GM21528 (cell line): ENCODE results near the gene ATE1.
"Not testable (repeated sequence)": the region's sequence is repeated elsewhere in the genome, so short reads cannot be mapped to it uniquely, and the experiment has no call there.

Source experiments
- ATAC-seq: cut with Tn5 transposase; IDR thresholded peaks from one replicate; pipeline ENCODE4 v1.9.1; 2021; ENCODE audit warnings: mild to moderate bottlenecking, moderate library complexity; ENCODE audit not compliant: unreplicated experiment, low FRiP score

Gene ATE1

GRCh38 chr10:121930268-121931085 is 2.6 kb upstream of the ATE1 start:
- not testable (repeated sequence) for ATAC-seq

DNA sequence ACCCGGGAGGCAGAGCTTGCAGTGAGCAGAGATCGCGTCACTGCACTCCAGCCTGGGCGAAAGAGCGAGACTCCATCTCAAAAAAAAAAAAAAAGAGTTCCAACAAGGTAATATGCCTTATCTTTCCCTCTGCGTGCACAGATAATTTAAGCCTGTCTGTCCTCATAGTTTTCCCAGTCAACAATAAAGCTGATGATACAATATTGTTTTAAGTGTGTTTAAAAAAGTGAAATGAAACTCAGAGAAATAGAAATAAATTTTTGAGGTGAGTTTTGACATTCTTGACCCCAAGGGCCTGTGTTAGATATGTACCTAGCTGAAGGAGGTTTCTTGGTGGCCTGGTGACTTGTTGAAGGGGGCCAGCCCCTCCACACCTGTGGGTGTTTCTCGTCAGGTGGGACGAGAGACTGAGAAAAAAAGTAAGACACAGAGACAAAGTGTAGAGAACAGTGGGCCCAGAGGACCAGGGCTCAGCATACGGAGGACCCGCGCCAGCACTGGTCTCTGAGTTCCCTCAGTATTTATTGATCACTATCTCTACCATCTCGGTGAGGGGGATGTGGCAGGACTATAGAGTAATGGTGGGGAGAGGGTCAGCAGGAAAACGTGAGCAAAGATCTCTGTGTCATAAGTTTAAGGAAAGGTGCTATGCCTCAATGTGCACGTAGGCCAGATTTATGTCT is 1.9 kb upstream of the ATE1 start:
- not testable (repeated sequence) for ATAC-seq

DNA sequence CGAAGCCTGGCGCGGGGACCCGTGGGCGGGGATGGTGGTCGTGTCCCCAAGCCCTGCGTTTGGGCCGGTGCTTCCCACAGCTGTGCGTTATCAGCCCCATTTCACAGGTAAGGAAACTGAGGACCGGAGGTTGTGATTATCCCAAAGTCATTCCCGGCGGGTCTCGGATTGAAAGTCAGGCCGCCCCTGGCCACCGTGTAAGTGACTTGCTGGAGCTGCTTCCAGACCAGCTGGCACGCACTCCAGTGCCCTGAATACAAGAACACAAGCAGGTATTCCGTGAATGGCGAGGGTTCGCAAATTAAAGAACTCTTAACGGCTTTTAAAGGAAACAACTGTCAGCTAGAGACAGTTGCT is 675 bp upstream of the ATE1 start:
- peak; percentile 23 for ATAC-seq

GRCh38 chr10:121927318-121927840 is 452 bp downstream of the ATE1 start:
- ATAC-seq, result peak; percentile 43

DNA sequence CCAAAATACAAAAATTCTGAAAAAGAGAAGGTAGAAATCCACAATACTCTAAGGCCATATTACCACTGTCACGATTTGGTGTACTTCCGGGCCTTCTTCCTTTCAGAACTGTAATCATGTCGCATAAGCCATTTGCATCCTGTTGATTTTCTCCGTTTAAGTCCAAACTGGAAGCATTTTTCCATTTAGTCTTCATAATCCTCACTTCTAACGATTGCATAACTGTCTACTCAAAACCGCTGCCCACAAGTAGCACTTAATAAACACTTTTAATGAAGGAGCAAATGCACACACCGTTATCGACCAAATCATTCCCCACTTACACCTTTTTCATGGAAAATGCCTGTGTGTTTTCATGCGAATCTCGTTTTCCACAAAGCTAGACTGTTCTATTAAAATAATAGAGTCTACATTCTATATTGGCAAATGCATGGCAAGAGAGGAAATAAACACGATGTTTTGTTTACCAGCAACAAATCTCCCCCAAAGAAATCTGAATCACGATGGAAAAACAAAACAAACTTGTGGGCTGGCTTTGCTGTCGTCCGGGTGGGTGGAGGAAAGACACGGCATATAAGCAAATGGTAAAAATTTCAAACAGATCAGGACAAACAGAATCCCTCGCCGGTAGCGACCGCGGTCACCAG is 1.0 kb downstream of the ATE1 start:
- peak; percentile 28 for ATAC-seq

- no peak for ATAC-seq
Measured at GRCh38 chr10:121926157-121926556, 1.7 kb downstream of the ATE1 start.

DNA sequence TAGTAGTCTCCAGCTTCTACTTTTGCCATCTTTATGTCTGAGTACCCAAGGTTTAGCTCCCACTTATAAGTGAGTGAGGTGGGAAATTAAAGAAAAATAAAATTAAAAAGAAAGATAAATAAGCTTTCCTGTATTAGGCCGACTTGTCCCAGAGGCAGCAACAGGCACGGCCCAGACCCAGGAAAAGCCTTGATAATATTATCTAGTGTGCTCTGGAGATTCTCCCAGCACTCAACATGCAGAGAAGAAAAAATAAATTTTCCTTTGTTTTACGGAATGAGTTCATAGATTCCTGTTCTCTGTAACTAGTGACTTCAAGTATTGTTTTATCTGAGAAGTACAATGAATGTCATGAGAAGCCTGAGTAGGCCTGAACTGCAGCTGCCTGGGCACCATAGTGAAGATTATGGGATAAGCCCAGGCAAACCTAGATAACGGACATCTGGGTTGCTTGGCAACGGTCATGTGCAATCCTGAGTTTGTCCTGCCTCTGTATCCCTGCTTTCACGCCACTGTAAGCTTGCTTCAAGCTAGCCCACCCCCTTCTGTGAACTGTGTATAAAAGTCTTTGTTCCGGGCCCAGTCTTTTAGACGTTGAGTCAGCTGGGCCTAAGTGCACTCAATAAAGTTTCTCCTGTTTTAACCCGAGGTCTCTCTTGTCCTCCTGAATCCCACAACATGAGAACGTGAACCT is 6.4 kb downstream of the ATE1 start:
- no peak for ATAC-seq

DNA sequence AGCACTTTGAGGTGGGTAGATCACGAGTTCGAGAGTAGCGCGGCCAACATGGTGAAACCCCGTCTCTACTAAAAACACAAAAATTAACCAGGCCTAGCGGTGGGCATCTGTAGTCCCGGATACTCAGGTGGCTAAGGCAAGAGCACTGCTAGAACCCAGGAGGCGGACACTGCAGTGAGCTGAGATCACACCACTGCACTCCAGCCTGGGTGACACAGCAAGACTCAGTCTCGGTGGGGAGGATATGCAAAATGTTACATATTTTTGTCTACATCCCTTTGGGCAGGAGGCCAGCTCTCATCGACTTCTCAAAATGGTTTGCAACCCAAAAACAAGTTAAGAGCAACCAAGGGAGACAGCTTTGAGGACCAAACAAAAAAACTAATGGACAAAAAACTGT is 8.2 kb downstream of the ATE1 start:
- no peak for ATAC-seq

GRCh38 chr10:121918800-121919199 is 9.0 kb downstream of the ATE1 start:
- ATAC-seq, result not testable (repeated sequence)

DNA sequence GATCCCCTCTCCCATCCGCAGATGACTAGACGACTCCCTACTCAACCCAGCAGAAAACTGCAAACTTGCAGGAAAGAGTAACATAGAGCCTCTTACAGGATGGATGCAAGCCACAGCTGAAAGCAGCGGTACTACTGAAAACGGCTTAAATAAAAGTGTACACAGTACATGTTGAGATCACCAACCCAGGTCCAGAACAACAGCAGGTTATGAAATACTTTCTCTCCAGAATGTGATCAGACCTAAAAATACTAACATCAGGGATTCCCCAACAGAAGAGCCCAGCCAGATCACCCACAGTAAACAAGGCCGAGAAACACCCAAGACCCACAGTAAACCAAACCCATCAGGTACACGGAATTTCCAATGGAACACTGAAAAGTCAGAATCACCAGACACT is 13.2 kb downstream of the ATE1 start:
- ATAC-seq, result no peak

DNA sequence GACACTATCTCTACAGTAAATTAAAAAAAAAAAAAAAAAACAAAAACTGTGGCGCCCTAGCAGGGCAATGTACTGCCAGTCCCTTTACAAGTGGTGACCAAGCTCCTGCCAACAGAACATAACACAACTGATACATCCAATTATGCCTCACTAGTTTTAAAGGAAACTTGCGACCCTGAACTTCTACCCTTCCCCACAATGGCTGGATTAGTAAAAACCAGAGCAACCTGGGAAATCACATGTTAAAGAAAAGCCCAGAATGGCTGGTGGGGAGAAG is 16.5 kb downstream of the ATE1 start:
- ATAC-seq, result no peak

GRCh38 chr10:121910673-121911420 is 17.0 kb downstream of the ATE1 start:
- no peak for ATAC-seq

DNA sequence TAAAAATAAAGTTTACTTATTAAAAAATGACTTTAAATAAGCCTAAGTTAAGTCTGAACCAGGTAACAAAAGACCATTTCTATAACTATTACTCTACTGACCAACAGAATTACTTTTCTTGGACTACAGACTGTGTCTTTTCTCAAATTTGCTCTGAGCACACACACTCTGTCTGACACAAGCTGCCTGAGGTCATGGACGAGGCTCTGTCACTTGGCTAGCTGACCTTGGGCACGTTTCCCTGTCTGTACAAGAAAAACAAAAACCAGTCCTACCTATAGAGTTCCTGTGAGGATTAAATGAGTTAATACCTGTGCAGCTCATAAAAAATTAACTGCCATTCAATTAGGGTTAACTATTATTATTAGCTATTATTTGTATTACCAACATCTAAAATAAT is 22.9 kb downstream of the ATE1 start:
- no peak for ATAC-seq

DNA sequence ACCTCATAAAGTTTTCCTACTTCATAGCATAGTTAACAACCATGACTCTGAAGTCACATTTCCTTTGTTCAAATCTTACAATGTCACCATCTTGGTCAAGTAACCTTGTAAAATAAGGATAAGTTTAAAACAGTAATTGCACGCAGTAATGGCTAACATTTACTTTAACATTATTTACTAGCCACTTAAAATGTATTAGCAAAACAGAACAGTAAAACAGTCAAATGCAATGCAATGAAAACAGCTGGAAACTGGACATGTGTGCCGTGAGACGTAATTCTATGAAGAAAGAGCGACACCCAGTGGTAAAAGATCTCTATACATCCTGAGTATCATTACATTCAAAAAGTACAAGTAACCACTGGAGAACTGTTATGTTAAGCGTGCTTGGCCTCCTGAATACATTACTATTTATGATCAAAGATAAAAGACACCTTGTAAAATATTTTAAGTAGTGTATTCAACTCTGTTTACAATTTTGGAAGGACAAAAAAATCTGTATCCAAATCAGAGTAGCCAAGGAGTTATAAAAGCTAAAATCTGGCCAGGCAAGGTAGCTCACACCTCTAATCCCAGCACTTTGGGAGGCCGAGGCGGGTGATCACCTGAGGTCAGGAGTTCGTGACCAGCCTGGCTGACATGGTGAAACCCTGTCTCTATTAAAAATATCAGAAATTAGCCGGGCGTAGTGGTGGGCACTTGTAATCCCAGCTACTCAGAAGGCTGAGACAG is 27.2 kb downstream of the ATE1 start:
- no peak for ATAC-seq

GRCh38 chr10:121899727-121900126 is 28.1 kb downstream of the ATE1 start:
- no peak for ATAC-seq

GRCh38 chr10:121891103-121891502 is 36.7 kb downstream of the ATE1 start:
- no peak for ATAC-seq

- no peak for ATAC-seq
Measured at GRCh38 chr10:121889212-121889611, 38.6 kb downstream of the ATE1 start.

- no peak for ATAC-seq
Measured at GRCh38 chr10:121886997-121887622, 40.7 kb downstream of the ATE1 start.

GRCh38 chr10:121886181-121886580 is 41.6 kb downstream of the ATE1 start:
- no peak for ATAC-seq
